ENCODE measurements around the gene FDXACB1.

FDXACB1 gene

DNA sequence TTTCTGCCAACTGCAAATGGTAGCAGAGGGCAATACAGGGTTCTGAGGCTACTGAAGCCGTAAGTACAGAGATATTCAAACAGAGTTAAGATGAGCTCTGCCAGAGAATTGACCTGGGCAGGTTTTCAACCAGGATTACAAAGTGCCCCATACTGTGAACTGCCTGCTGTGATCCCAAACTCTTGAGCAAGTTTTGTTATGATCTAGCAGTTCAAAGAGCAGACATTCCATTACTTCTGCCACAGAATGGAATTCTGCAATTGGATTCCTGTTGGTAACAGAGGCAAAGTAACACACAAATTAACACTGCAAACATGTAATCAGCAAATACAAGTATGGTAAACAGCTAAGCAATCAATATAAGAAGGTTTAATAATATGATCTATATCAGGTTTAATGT lies 38.8 kb downstream of the FDXACB1 start:
- H3K18ac ChIP-seq (ENCODE audit: low read depth in 1 of 2, low read length in 2 of 2) = no peak overlapping the region
- no peak overlapping the region for H2BK15ac ChIP-seq (ENCODE audit: low read depth, poor library complexity, severe bottlenecking)
- H2AFZ ChIP-seq (ENCODE audit: low read depth, low read length) = no peak overlapping the region
- no peaks in the 10 kb centered on the region for H3K9me3 ChIP-seq (ENCODE audit: control insufficient read depth, low read length)
- H2BK120ac ChIP-seq (ENCODE audit: low read depth, low read length) = no peak overlapping the region
- H3K27ac ChIP-seq (ENCODE audit: low read length, poor library complexity, severe bottlenecking) = peak overlapping the region; percentile 35
- H3K23ac ChIP-seq (ENCODE audit: low read length in 2 of 2) = no peak overlapping the region
- peaks cover 0 to 25% of the 10 kb centered on the region in 2 experiments for H3K36me3 ChIP-seq (ENCODE audit: control insufficient read depth in 1 of 2, insufficient read depth in 2 of 2, low read depth in 1 of 2, low read length in 2 of 2)
- no peak overlapping the region for H2BK12ac ChIP-seq (ENCODE audit: low read length in 2 of 2)
- H3K79me1 ChIP-seq (replicated peaks; ENCODE audit: low read length, poor library complexity, severe bottlenecking) = peaks cover 8% of the 10 kb centered on the region
- no peak overlapping the region for H3K4ac ChIP-seq (ENCODE audit: low read depth in 1 of 2, low read length in 2 of 2)
- no peak overlapping the region for H3K4me3 ChIP-seq (ENCODE audit: insufficient read depth in 1 of 2, low read depth in 1 of 2, low read length in 2 of 2)
- H3K4me2 ChIP-seq (ENCODE audit: low read length, poor library complexity, severe bottlenecking) = peak overlapping the region; percentile 21
- peaks cover 2% of the 10 kb centered on the region for H3K4me1 ChIP-seq (ENCODE audit: control insufficient read depth, insufficient read depth, low read depth, low read length)
- no peak overlapping the region for H2AK5ac ChIP-seq (ENCODE audit: low read length, severe bottlenecking)
- H3K27me3 ChIP-seq (ENCODE audit: control insufficient read depth in 1 of 2, insufficient read depth in 1 of 2, low read length in 2 of 2) = no peaks in the 10 kb centered on the region
- WGBS = 82% methylated on average over 1 of the region's 1 CpG
- no peak overlapping the region for H3K14ac ChIP-seq (ENCODE audit: low read length in 2 of 2)
- H2BK5ac ChIP-seq (ENCODE audit: low read depth, low read length, poor library complexity, severe bottlenecking) = no peak overlapping the region
- no peak overlapping the region for H4K91ac ChIP-seq (ENCODE audit: low read length)
- no peak overlapping the region for H4K8ac ChIP-seq (ENCODE audit: low read length)
- DNase-seq = no peak
- peak overlapping the region; percentile 50 for H3K9ac ChIP-seq (ENCODE audit: low read length)

GRCh38 chr11:111838054-111838453 lies 40.9 kb downstream of the FDXACB1 start:
- Histone ChIP-seq H3K79me1 (replicated peaks; ENCODE audit: low read length, poor library complexity, severe bottlenecking) (peaks cover 7% of the 10 kb centered on the region), H3K14ac (ENCODE audit: low read length in 2 of 2) (no peak overlapping the region), H4K91ac (ENCODE audit: low read length) (no peak overlapping the region), H2AFZ (ENCODE audit: low read depth, low read length) (no peak overlapping the region), H3K23ac (ENCODE audit: low read length in 2 of 2) (no peak overlapping the region), H3K4me1 (ENCODE audit: control insufficient read depth, insufficient read depth, low read depth, low read length) (peaks cover 2% of the 10 kb centered on the region), H3K27me3 (ENCODE audit: control insufficient read depth in 1 of 2, insufficient read depth in 1 of 2, low read length in 2 of 2) (no peaks in the 10 kb centered on the region), H2BK120ac (ENCODE audit: low read depth, low read length) (no peak overlapping the region), H3K4me2 (ENCODE audit: low read length, poor library complexity, severe bottlenecking) (no peak overlapping the region), H3K36me3 (ENCODE audit: control insufficient read depth in 1 of 2, insufficient read depth in 2 of 2, low read depth in 1 of 2, low read length in 2 of 2) (peaks cover 0 to 20% of the 10 kb centered on the region in 2 experiments), H3K4ac (ENCODE audit: low read depth in 1 of 2, low read length in 2 of 2) (no peak overlapping the region), H2BK5ac (ENCODE audit: low read depth, low read length, poor library complexity, severe bottlenecking) (no peak overlapping the region), H2BK12ac (ENCODE audit: low read length in 2 of 2) (no peak overlapping the region), H2BK15ac (ENCODE audit: low read depth, poor library complexity, severe bottlenecking) (no peak overlapping the region), H2AK5ac (ENCODE audit: low read length, severe bottlenecking) (no peak overlapping the region), H4K8ac (ENCODE audit: low read length) (no peak overlapping the region), H3K27ac (ENCODE audit: low read length, poor library complexity, severe bottlenecking) (no peak overlapping the region), H3K9ac (ENCODE audit: low read length) (no peak overlapping the region), H3K9me3 (ENCODE audit: control insufficient read depth, low read length) (no peaks in the 10 kb centered on the region), H3K18ac (ENCODE audit: low read depth in 1 of 2, low read length in 2 of 2) (no peak overlapping the region), H3K4me3 (ENCODE audit: insufficient read depth in 1 of 2, low read depth in 1 of 2, low read length in 2 of 2) (no peak overlapping the region)
- DNase-seq = no peak
- WGBS = 95% methylated on average over 3 of the region's 5 CpGs

DNA sequence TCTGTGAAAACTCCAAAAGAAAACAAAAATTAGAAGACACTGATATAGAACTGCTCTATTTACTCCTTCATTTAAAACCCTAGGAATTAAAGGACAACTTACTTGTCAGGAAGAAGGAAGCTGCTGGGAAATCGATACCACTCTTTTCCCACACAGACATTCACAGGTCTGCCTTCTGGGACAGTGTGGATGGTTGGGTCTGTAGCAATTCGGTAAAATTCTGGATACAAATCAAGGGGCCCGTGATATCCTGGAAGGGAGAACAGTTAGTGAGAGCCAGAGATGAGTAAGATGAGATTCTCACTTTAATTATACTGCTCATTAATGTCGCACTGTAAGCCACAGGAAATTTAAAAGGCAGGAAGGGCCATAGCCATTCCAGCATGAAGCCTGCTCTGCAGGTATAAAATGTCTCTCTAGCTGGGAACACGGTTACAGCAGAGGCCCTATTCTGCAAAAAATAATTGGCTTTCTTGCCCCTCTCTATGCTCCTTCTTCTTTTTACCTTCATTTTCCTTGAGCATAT lies 41.5 kb downstream of the FDXACB1 start:
- no peak overlapping the region for H3K18ac ChIP-seq (ENCODE audit: low read depth in 1 of 2, low read length in 2 of 2)
- peak overlapping the region; percentile 70 for H2AK5ac ChIP-seq (ENCODE audit: low read length, severe bottlenecking)
- H2BK12ac ChIP-seq (ENCODE audit: low read length in 2 of 2) = no peak overlapping the region
- no peak overlapping the region for H3K4me2 ChIP-seq (ENCODE audit: low read length, poor library complexity, severe bottlenecking)
- peak overlapping the region; percentile 20 for H3K9ac ChIP-seq (ENCODE audit: low read length)
- H2AFZ ChIP-seq (ENCODE audit: low read depth, low read length) = no peak overlapping the region
- H2BK5ac ChIP-seq (ENCODE audit: low read depth, low read length, poor library complexity, severe bottlenecking) = no peak overlapping the region
- no peaks in the 10 kb centered on the region for H3K27me3 ChIP-seq (ENCODE audit: control insufficient read depth in 1 of 2, insufficient read depth in 1 of 2, low read length in 2 of 2)
- no peak overlapping the region for H3K4me3 ChIP-seq (ENCODE audit: insufficient read depth in 1 of 2, low read depth in 1 of 2, low read length in 2 of 2)
- no peak for DNase-seq
- H3K36me3 ChIP-seq (ENCODE audit: control insufficient read depth in 1 of 2, insufficient read depth in 2 of 2, low read depth in 1 of 2, low read length in 2 of 2) = peaks cover 0 to 18% of the 10 kb centered on the region in 2 experiments
- 95% methylated on average over 4 of the region's 5 CpGs for WGBS
- H3K23ac ChIP-seq (ENCODE audit: low read length in 2 of 2) = no peak overlapping the region
- H3K9me3 ChIP-seq (ENCODE audit: control insufficient read depth, low read length) = no peaks in the 10 kb centered on the region
- no peak overlapping the region for H2BK120ac ChIP-seq (ENCODE audit: low read depth, low read length)
- no peak overlapping the region for H4K8ac ChIP-seq (ENCODE audit: low read length)
- H2BK15ac ChIP-seq (ENCODE audit: low read depth, poor library complexity, severe bottlenecking) = no peak overlapping the region
- no peak overlapping the region for H3K27ac ChIP-seq (ENCODE audit: low read length, poor library complexity, severe bottlenecking)
- peaks cover 2% of the 10 kb centered on the region for H3K4me1 ChIP-seq (ENCODE audit: control insufficient read depth, insufficient read depth, low read depth, low read length)
- no peak overlapping the region for H3K14ac ChIP-seq (ENCODE audit: low read length in 2 of 2)
- peaks cover 7% of the 10 kb centered on the region for H3K79me1 ChIP-seq (replicated peaks; ENCODE audit: low read length, poor library complexity, severe bottlenecking)
- H3K4ac ChIP-seq (ENCODE audit: low read depth in 1 of 2, low read length in 2 of 2) = no peak overlapping the region
- no peak overlapping the region for H4K91ac ChIP-seq (ENCODE audit: low read length)

- Histone ChIP-seq H3K36me3 (ENCODE audit: control insufficient read depth in 1 of 2, insufficient read depth in 2 of 2, low read depth in 1 of 2, low read length in 2 of 2) (peaks cover 0 to 18% of the 10 kb centered on the region in 2 experiments), H2BK5ac (ENCODE audit: low read depth, low read length, poor library complexity, severe bottlenecking) (no peak overlapping the region), H3K4me3 (ENCODE audit: insufficient read depth in 1 of 2, low read depth in 1 of 2, low read length in 2 of 2) (no peak overlapping the region), H3K18ac (ENCODE audit: low read depth in 1 of 2, low read length in 2 of 2) (no peak overlapping the region), H2AK5ac (ENCODE audit: low read length, severe bottlenecking) (no peak overlapping the region), H3K79me1 (replicated peaks; ENCODE audit: low read length, poor library complexity, severe bottlenecking) (peaks cover 7% of the 10 kb centered on the region), H4K91ac (ENCODE audit: low read length) (no peak overlapping the region), H3K27me3 (ENCODE audit: control insufficient read depth in 1 of 2, insufficient read depth in 1 of 2, low read length in 2 of 2) (no peaks in the 10 kb centered on the region), H4K8ac (ENCODE audit: low read length) (no peak overlapping the region), H3K4me2 (ENCODE audit: low read length, poor library complexity, severe bottlenecking) (no peak overlapping the region), H2BK120ac (ENCODE audit: low read depth, low read length) (no peak overlapping the region), H3K27ac (ENCODE audit: low read length, poor library complexity, severe bottlenecking) (peak overlapping the region; percentile 56), H3K4ac (ENCODE audit: low read depth in 1 of 2, low read length in 2 of 2) (no peak overlapping the region), H3K14ac (ENCODE audit: low read length in 2 of 2) (no peak overlapping the region), H3K23ac (ENCODE audit: low read length in 2 of 2) (no peak overlapping the region), H3K4me1 (ENCODE audit: control insufficient read depth, insufficient read depth, low read depth, low read length) (peaks cover 2% of the 10 kb centered on the region), H3K9ac (ENCODE audit: low read length) (peak overlapping the region; percentile 20), H2AFZ (ENCODE audit: low read depth, low read length) (no peak overlapping the region), H2BK15ac (ENCODE audit: low read depth, poor library complexity, severe bottlenecking) (no peak overlapping the region), H3K9me3 (ENCODE audit: control insufficient read depth, low read length) (no peaks in the 10 kb centered on the region), H2BK12ac (ENCODE audit: low read length in 2 of 2) (no peak overlapping the region)
- WGBS = 100% methylated on average over 1 of the region's 1 CpG
- DNase-seq = peak; percentile 32
Observed at GRCh38 chr11:111836721-111837120, 42.2 kb downstream of the FDXACB1 start.
